C4-2B (cell line): ENCODE results near the gene SRPRA.

Source experiments
- ZFX ChIP-seq: fragments of 450-650 bp; IDR thresholded peaks from 2 replicates; pipeline ENCODE4 v1.6.1; 2017
- TF ChIP-seq, protein P1 (sequence below): fragments of 450-650 bp; conservative IDR thresholded peaks from 2 replicates; pipeline ENCODE4 v1.5.1; 2017; ENCODE audit warnings: mild to moderate bottlenecking

DNA sequence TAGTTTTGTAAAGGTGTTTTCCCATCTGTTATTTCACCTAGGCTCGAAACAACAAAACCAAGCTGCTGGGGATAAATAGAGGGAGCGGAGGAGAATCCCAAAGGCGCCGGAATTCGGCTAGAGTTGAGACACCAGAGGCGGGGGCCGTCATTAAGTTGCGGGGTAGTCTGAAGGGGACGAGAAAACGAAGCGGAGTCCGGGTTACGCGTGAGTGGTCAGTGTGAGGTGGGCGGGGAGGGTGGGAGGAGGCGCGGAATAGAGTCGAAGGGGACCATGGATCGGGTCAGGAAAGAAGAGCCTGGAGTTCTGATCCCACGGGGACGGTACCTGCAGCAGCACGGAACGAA, 361 bp downstream of the SRPRA start:
- TF ChIP-seq, protein P1, sequence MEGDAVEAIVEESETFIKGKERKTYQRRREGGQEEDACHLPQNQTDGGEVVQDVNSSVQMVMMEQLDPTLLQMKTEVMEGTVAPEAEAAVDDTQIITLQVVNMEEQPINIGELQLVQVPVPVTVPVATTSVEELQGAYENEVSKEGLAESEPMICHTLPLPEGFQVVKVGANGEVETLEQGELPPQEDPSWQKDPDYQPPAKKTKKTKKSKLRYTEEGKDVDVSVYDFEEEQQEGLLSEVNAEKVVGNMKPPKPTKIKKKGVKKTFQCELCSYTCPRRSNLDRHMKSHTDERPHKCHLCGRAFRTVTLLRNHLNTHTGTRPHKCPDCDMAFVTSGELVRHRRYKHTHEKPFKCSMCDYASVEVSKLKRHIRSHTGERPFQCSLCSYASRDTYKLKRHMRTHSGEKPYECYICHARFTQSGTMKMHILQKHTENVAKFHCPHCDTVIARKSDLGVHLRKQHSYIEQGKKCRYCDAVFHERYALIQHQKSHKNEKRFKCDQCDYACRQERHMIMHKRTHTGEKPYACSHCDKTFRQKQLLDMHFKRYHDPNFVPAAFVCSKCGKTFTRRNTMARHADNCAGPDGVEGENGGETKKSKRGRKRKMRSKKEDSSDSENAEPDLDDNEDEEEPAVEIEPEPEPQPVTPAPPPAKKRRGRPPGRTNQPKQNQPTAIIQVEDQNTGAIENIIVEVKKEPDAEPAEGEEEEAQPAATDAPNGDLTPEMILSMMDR, result no peak
- no peak for TF ChIP-seq ZFX
